Heart left ventricle (tissue), 16 donors: ENCODE results near the gene ZMIZ1. TPM values are rescaled to one million over a fixed set of nuclear protein-coding genes. Genes with fewer than 3 reads are reported as not detected.
A peak's percentile ranks its signal among the peaks of the same experiment; 100 is the strongest.

Experiments
- ATAC-seq, 4 donors: fragments of 200-7000 bp; cut with Tn5 transposase; one replicate each; pipeline ENCODE4 v1.9.1; 2020 to 2022; ENCODE audit warnings: moderate library complexity in 4 of 4, mild to moderate bottlenecking in 3 of 4, moderate number of reproducible peaks in 1 of 4
- DNase-seq, 5 donors: peaks; one replicate each; pipeline ENCODE4 v3.0.0-alpha.2; 2020
- H3K27ac ChIP-seq, 12 donors: fragments of 200-600 bp; sonication (generic) in 4 of 12; one replicate each; pipeline versions ENCODE4 v1.5.0 to v1.8.0; 2016 to 2022; ENCODE audit warnings: mild to moderate bottlenecking in 2 of 12
- H3K27me3 ChIP-seq, 9 donors: fragments of 200-600 bp; sonication (generic) in 2 of 9; one replicate each; pipeline versions ENCODE4 v1.5.1 to v1.8.0; 2016 to 2022; ENCODE audit warnings: mild to moderate bottlenecking in 3 of 9
- H3K36me3 ChIP-seq, 9 donors: fragments of 200-600 bp; sonication (generic) in 2 of 9; one replicate each; pipeline versions ENCODE4 v1.5.0 to v1.8.0; 2018 to 2022; ENCODE audit warnings: mild to moderate bottlenecking in 2 of 9
- H3K4me1 ChIP-seq, 12 donors: fragments of 200-600 bp; sonication (generic) in 4 of 12; one replicate each; pipeline versions ENCODE4 v1.5.0 to v1.8.0; 2016 to 2022; ENCODE audit warnings: mild to moderate bottlenecking in 3 of 12
- H3K4me3 ChIP-seq, 12 donors: fragments of 200-600 bp; sonication (generic) in 4 of 12; one replicate each; pipeline versions ENCODE4 v1.5.0 to v1.8.0; 2017 to 2022; ENCODE audit warnings: mild to moderate bottlenecking in 9 of 12, moderate library complexity in 4 of 12
- H3K9me3 ChIP-seq, 12 donors: fragments of 200-600 bp; sonication (generic) in 4 of 12; one replicate each; pipeline versions ENCODE4 v1.5.0 to v1.8.0; 2016 to 2022; ENCODE audit warnings: mild to moderate bottlenecking in 1 of 12
- POLR2A ChIP-seq, 2 donors: fragments of 450-650 bp; IDR thresholded peaks; one replicate each; pipeline ENCODE4 v1.6.1; 2017; ENCODE audit warnings: antibody characterized with exemption in 2 of 2, mild to moderate bottlenecking in 2 of 2, moderate library complexity in 2 of 2
- WGBS, 4 donors: extraction: QIAGEN DNeasy Blood & Tissue Kit in 2 of 4; methylation state at CpG; one replicate each; pipeline versions ENCODE4 v1.1.5 to v1.1.7; 2013 to 2018; 5-methylcytosine and 5-hydroxymethylcytosine counted together
- intact Hi-C, 10 donors: fragments of 100-400 bp; cut with DNase I; formaldehyde crosslinking; loops; one replicate each; pipeline versions ENCODE4 v1.11.1 to v1.14.2; 2022
- polyA plus RNA-seq, 2 donors: library from polyadenylated mRNA; stranded (reverse); fragments of 200-250 nt; gene quantifications; one replicate each; pipeline ENCODE4 v1.2.3, GENCODE V29; 2013
- total RNA-seq, 9 donors: library from RNA; depleted of rRNA in 2 of 9; stranded (reverse); fragments of >200 nt in 2 of 9; fragmentation: NEBNext Ultra II Directional in 3 of 9; extraction: Animal tissue kit (Norgen Biotek cat#: 25700) in 3 of 9; gene quantifications; one replicate each; pipeline versions ENCODE4 v1.1.0 to v1.2.4, GENCODE V29; 2016 to 2023
- TF ChIP-seq, protein P1 (sequence below), 12 donors: fragments of 200-600 bp; sonication (generic) in 4 of 12; IDR thresholded peaks; one replicate each; pipeline versions ENCODE4 v1.5.0 to v1.8.0; 2018 to 2022; ENCODE audit warnings: antibody characterized with exemption in 12 of 12, mild to moderate bottlenecking in 5 of 12
- donor health status: ischemic (EF 13 %, LVEDD 7.1; RV severe dilation, severe dysfunction).
- donor health status: healthy with polysubstance abuse.
- donor health status: DM: no; HTN: yes; CAD: no.
- donor health status: DM: no; HTN: no; CAD: no.
- donor health status: ischemic (EF 25% LVEDD 6.9; RV normal size, moderate dysfunction).
- donor health status: ischemic (EF 25% LVEDD 5.7; RV mildly dilated, moderate dysfunction).
- donor health status: healthy.
- donor health status: DM: yes; HTN: yes; CAD: no.
- donor health status: ischemic (EF 35%, LVEDD 5.7; RV mildly dilated, moderate dysfunction).
- donor health status: nonischemic (EF 11% LVEDD 7.7; RV severe dilation, severe dysfunction).
- donor health status: DM: yes; HTN: yes; CAD: no.
- donor health status: PGD.
- donor health status: ischemic (EF 29% LVEDD 5.4; RV normal size, mild dysfunction).
- donor health status: nonischemic (EF 23%, LVEDD 6.1; RV moderate dilation, normal function).

The ZMIZ1 gene
- total and polyA plus RNA-seq, 11 donors, result 19.7 to 75.4 (median 49.2) TPM

- no peak for TF ChIP-seq POLR2A (IDR thresholded peaks at IDR 0.05)
- TF ChIP-seq, protein P1, sequence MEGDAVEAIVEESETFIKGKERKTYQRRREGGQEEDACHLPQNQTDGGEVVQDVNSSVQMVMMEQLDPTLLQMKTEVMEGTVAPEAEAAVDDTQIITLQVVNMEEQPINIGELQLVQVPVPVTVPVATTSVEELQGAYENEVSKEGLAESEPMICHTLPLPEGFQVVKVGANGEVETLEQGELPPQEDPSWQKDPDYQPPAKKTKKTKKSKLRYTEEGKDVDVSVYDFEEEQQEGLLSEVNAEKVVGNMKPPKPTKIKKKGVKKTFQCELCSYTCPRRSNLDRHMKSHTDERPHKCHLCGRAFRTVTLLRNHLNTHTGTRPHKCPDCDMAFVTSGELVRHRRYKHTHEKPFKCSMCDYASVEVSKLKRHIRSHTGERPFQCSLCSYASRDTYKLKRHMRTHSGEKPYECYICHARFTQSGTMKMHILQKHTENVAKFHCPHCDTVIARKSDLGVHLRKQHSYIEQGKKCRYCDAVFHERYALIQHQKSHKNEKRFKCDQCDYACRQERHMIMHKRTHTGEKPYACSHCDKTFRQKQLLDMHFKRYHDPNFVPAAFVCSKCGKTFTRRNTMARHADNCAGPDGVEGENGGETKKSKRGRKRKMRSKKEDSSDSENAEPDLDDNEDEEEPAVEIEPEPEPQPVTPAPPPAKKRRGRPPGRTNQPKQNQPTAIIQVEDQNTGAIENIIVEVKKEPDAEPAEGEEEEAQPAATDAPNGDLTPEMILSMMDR (IDR thresholded peaks at IDR 0.05), result no peak
- no peak for DNase-seq
- WGBS, 4 donors, result 85 to 96% (median 93%) methylated on average over 4 of the region's 4 CpGs
- H3K36me3 ChIP-seq, result peaks cover 0 to 87% (median 27%) of the 10 kb centered on the region in 9 donors
- intact Hi-C loops, result no loop called here
- peaks cover 0 to 61% (median 34%) of the 10 kb centered on the region in 12 donors for H3K4me1 ChIP-seq
- peak overlapping the region in 3 of 12 donors; percentile 18 to 39 (median 33) for H3K27ac ChIP-seq
- ATAC-seq, result no peak
- no peaks in the 10 kb centered on the region for H3K9me3 ChIP-seq
- no peaks in the 10 kb centered on the region for H3K27me3 ChIP-seq
- no peak overlapping the region for H3K4me3 ChIP-seq
Observed at GRCh38 chr10:79230850-79231249, 162.1 kb downstream of the ZMIZ1 start.

- intact Hi-C loops, result no loop called here
- H3K4me1 ChIP-seq, result peaks cover 4 to 72% (median 43%) of the 10 kb centered on the region in 12 donors
Observed at GRCh38 chr10:79231908-79232307, 163.1 kb downstream of the ZMIZ1 start.

DNA sequence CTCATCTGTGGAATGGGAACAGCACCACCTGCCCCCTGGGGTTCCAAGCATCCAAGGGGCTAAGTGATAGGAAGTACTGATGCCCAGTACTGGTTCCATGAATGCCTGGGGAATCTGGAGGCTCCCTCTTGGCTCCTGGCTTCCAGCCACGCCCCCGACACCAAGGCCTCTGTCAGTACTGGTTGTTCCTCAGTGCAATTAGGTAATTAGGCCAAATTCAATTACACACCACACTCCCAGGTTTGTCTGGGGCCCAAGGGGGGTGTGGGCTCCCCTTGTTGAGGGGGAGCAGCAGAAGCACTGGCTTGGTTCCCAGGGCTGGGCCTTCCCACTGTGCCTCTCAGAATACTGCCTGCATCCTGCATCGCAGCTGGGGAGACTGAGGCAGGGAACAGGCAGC, 164.1 kb downstream of the ZMIZ1 start:
- DNase-seq (no peak), ATAC-seq (peak in 1 of 4 donors; percentile 3)
- no peaks in the 10 kb centered on the region for H3K27me3 ChIP-seq
- no peaks in the 10 kb centered on the region for H3K9me3 ChIP-seq
- H3K4me1 ChIP-seq, result peaks cover 12 to 80% (median 53%) of the 10 kb centered on the region in 12 donors
- H3K36me3 ChIP-seq, result peaks cover 0 to 70% (median 14%) of the 10 kb centered on the region in 9 donors
- H3K4me3 ChIP-seq, result no peak overlapping the region
- no peak overlapping the region for H3K27ac ChIP-seq
- intact Hi-C loops, result no loop called here
- 81 to 87% (median 83%) methylated on average over 3 of the region's 3 CpGs; no CpG with 5 or more reads in 1 of the 4 donors for WGBS, 4 donors
- TF ChIP-seq POLR2A (IDR thresholded peaks at IDR 0.05), result no peak

More at GRCh38 chr10:79231908-79232307, 163.1 kb downstream of the ZMIZ1 start:
- DNase-seq, result no peak
- Histone ChIP-seq H3K27ac (no peak overlapping the region), H3K9me3 (no peaks in the 10 kb centered on the region), H3K27me3 (no peaks in the 10 kb centered on the region), H3K36me3 (peaks cover 0 to 80% (median 20%) of the 10 kb centered on the region in 9 donors), H3K4me3 (no peak overlapping the region)
- no peak for TF ChIP-seq POLR2A (IDR thresholded peaks at IDR 0.05)
- TF ChIP-seq, protein P1 (IDR thresholded peaks at IDR 0.05), result no peak
- WGBS, 4 donors, result 82 to 95% (median 85%) methylated on average over 3 of the region's 3 CpGs
- ATAC-seq, result no peak

GRCh38 chr10:79234391-79235315, 165.9 kb downstream of the ZMIZ1 start:
- no peaks in the 10 kb centered on the region for H3K27me3 ChIP-seq
- ATAC-seq, result no peak
- H3K27ac ChIP-seq, result peak overlapping the region in 2 of 12 donors; percentile 7 to 88
- DNase-seq, result no peak
- no peaks in the 10 kb centered on the region for H3K9me3 ChIP-seq
- no peak overlapping the region for H3K4me3 ChIP-seq
- 85 to 94% (median 91%) methylated on average over 8 of the region's 8 CpGs for WGBS, 4 donors
- H3K36me3 ChIP-seq, result peaks cover 0 to 55% (median 8%) of the 10 kb centered on the region in 9 donors
- TF ChIP-seq POLR2A (IDR thresholded peaks at IDR 0.05), result no peak
- TF ChIP-seq, protein P1 (IDR thresholded peaks at IDR 0.05), result no peak
- intact Hi-C loops, result no loop called here
- peaks cover 16 to 80% (median 57%) of the 10 kb centered on the region in 12 donors for H3K4me1 ChIP-seq
